ENCODE measurements around the gene SMC5.

The SMC5 gene
- long read RNA-seq, partial matches to known transcripts, result 86 of 126 reads
- long read RNA-seq, other reads (novel, unspliced or antisense), result 40 of 126 reads

DNA sequence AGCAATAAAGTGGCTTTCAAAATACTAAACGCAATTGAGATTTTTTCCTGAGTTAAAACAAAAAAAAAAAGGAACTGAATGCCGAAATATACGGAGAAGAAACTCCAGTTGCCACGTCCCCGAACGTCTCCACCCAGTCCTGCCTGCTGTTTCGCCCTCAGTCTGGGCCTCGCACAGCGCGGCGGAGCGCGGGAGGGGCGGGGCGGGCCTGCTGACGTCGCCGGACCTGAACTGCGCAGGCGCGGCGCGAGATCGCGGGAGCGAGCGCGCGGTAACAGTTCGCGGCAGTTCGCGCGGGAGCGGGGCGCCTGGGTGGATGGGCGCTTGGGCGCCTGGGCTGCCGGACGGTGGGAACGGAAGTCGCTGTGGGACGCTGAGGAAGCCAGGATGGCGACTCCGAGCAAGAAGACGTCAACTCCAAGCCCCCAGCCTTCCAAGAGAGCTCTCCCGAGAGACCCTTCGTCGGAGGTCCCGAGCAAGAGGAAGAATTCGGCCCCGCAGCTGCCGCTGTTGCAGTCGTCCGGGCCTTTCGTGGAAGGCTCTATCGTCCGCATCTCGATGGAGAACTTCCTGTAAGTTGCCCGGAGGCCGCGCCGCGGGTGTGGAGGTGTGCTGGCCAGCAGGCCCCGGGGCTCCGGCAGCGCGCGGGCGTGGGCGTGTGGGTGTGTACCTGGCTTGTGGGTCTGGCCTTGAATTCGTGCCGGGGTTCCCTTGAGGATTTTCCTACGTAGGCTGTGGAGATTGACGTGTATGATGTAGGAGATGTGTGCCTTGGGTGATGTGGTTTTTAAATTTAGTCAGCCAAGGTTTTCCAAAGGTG, at the start of gene SMC5:
SMC5 (plus strand) TSS at position 287 of the 820 bp plus-strand sequence; CDS start at position 388, 101 bp downstream.
- peak within 1 kb of the TSS; percentile 86 for H3K27ac ChIP-seq (replicated peaks)
- TF ChIP-seq GABPA (IDR thresholded peaks at IDR 0.05; ENCODE audit: low read depth) (peak; percentile 44; the same call in 1 of the 2 replicates), POLR2AphosphoS5 (IDR thresholded peaks at IDR 0.05; ENCODE audit: low read depth) (peak; percentile 93), SPI1 (IDR thresholded peaks at IDR 0.05; ENCODE audit: borderline replicate concordance, low read depth) (no peak)
- TF ChIP-seq, protein P1, sequence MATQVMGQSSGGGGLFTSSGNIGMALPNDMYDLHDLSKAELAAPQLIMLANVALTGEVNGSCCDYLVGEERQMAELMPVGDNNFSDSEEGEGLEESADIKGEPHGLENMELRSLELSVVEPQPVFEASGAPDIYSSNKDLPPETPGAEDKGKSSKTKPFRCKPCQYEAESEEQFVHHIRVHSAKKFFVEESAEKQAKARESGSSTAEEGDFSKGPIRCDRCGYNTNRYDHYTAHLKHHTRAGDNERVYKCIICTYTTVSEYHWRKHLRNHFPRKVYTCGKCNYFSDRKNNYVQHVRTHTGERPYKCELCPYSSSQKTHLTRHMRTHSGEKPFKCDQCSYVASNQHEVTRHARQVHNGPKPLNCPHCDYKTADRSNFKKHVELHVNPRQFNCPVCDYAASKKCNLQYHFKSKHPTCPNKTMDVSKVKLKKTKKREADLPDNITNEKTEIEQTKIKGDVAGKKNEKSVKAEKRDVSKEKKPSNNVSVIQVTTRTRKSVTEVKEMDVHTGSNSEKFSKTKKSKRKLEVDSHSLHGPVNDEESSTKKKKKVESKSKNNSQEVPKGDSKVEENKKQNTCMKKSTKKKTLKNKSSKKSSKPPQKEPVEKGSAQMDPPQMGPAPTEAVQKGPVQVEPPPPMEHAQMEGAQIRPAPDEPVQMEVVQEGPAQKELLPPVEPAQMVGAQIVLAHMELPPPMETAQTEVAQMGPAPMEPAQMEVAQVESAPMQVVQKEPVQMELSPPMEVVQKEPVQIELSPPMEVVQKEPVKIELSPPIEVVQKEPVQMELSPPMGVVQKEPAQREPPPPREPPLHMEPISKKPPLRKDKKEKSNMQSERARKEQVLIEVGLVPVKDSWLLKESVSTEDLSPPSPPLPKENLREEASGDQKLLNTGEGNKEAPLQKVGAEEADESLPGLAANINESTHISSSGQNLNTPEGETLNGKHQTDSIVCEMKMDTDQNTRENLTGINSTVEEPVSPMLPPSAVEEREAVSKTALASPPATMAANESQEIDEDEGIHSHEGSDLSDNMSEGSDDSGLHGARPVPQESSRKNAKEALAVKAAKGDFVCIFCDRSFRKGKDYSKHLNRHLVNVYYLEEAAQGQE (IDR thresholded peaks at IDR 0.05; ENCODE audit: insufficient replicate concordance, low read depth), result peak; percentile 22
- TF ChIP-seq, protein P2, sequence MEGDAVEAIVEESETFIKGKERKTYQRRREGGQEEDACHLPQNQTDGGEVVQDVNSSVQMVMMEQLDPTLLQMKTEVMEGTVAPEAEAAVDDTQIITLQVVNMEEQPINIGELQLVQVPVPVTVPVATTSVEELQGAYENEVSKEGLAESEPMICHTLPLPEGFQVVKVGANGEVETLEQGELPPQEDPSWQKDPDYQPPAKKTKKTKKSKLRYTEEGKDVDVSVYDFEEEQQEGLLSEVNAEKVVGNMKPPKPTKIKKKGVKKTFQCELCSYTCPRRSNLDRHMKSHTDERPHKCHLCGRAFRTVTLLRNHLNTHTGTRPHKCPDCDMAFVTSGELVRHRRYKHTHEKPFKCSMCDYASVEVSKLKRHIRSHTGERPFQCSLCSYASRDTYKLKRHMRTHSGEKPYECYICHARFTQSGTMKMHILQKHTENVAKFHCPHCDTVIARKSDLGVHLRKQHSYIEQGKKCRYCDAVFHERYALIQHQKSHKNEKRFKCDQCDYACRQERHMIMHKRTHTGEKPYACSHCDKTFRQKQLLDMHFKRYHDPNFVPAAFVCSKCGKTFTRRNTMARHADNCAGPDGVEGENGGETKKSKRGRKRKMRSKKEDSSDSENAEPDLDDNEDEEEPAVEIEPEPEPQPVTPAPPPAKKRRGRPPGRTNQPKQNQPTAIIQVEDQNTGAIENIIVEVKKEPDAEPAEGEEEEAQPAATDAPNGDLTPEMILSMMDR (IDR thresholded peaks at IDR 0.05; ENCODE audit: insufficient read depth, low read length), result no peak
- peak within 1 kb of the TSS; percentile 71 for H3K4me3 ChIP-seq (replicated peaks; ENCODE audit: insufficient read depth, low read length)
- H3K27me3 ChIP-seq (ENCODE audit: insufficient read depth, poor library complexity, severe bottlenecking), result no peaks in the 10 kb centered on the region
- peak; percentile 80 to 86 for DNase-seq (ENCODE audit: low read depth in 1 of 2, low spot score in 1 of 2)

DNA sequence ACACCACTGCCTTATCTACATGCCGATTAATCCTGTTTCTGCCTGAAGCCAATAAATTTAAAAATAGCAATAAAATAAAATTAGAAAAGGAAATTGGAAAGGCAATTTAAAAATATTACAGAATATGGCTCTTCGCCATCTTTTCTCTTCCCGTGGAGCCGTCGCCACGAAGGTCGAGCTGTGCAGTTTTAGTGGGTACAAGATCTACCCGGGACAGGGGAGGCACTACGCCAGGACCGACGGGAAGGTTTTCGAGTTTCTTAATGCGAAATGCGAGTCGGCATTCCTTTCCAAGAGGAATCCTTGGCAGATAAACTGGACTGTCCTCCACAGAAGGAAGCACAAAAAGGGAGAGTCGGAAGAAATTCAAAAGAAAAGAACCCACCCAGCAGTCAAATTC, 41.7 kb upstream of the SMC5 start:
- Histone ChIP-seq H3K4me3 (replicated peaks; ENCODE audit: insufficient read depth, low read length) (no peak overlapping the region), H3K27ac (replicated peaks) (no peak overlapping the region), H3K27me3 (ENCODE audit: insufficient read depth, poor library complexity, severe bottlenecking) (no peaks in the 10 kb centered on the region)
- TF ChIP-seq GABPA (IDR thresholded peaks at IDR 0.05; ENCODE audit: low read depth) (no peak), POLR2AphosphoS5 (IDR thresholded peaks at IDR 0.05; ENCODE audit: low read depth) (no peak), SPI1 (IDR thresholded peaks at IDR 0.05; ENCODE audit: borderline replicate concordance, low read depth) (no peak)
- TF ChIP-seq, protein P1 (IDR thresholded peaks at IDR 0.05; ENCODE audit: insufficient replicate concordance, low read depth), result no peak
- TF ChIP-seq, protein P2 (IDR thresholded peaks at IDR 0.05; ENCODE audit: insufficient read depth, low read length), result no peak
- no peak for DNase-seq (ENCODE audit: low read depth in 1 of 2, low spot score in 1 of 2)

DNA sequence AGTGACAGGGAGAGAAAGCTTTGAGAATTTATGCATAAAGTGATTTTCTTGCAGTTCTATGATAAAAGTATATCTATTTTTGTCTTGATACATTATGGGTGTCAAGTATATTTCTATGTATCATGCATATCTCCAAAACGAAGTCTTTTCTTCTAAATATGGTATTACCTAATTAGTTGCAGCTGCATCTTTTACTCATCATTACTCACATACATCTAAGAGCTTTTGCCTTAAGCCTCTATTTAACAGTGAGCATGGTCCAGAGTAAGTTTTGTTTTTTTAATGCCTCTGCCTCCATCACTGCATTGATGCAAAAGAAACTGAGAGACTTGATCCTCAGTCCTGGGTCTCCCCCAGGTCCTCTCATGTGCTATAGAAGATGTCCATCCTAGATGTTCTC, 40.0 kb upstream of the SMC5 start:
- no peak for DNase-seq (ENCODE audit: low read depth in 1 of 2, low spot score in 1 of 2)
- Histone ChIP-seq H3K4me3 (replicated peaks; ENCODE audit: insufficient read depth, low read length) (no peak overlapping the region), H3K27ac (replicated peaks) (no peak overlapping the region), H3K27me3 (ENCODE audit: insufficient read depth, poor library complexity, severe bottlenecking) (no peaks in the 10 kb centered on the region)
- TF ChIP-seq, protein P2 (IDR thresholded peaks at IDR 0.05; ENCODE audit: insufficient read depth, low read length), result no peak
- TF ChIP-seq, protein P1 (IDR thresholded peaks at IDR 0.05; ENCODE audit: insufficient replicate concordance, low read depth), result no peak
- no peak for TF ChIP-seq POLR2AphosphoS5 (IDR thresholded peaks at IDR 0.05; ENCODE audit: low read depth)
